ENCODE measurements around the gene SIK3. TPM values are rescaled to one million over a fixed set of nuclear protein-coding genes. Genes with fewer than 3 reads are reported as not detected.

The SIK3 gene
- polyA plus RNA-seq, 1 experiment = 9.0 TPM

- Histone ChIP-seq H3K9me3 (ENCODE audit: control insufficient read depth, insufficient read depth, low read length) (no peaks in the 10 kb centered on the region), H3K27me3 (ENCODE audit: control insufficient read depth, insufficient read depth, low read length) (no peaks in the 10 kb centered on the region), H3K27ac (ENCODE audit: low read depth, low read length) (no peak overlapping the region), H3K4me3 (ENCODE audit: low read depth, low read length) (no peak overlapping the region)
- POLR2A ChIA-PET = no interaction called here
- TF ChIP-seq, protein P1, sequence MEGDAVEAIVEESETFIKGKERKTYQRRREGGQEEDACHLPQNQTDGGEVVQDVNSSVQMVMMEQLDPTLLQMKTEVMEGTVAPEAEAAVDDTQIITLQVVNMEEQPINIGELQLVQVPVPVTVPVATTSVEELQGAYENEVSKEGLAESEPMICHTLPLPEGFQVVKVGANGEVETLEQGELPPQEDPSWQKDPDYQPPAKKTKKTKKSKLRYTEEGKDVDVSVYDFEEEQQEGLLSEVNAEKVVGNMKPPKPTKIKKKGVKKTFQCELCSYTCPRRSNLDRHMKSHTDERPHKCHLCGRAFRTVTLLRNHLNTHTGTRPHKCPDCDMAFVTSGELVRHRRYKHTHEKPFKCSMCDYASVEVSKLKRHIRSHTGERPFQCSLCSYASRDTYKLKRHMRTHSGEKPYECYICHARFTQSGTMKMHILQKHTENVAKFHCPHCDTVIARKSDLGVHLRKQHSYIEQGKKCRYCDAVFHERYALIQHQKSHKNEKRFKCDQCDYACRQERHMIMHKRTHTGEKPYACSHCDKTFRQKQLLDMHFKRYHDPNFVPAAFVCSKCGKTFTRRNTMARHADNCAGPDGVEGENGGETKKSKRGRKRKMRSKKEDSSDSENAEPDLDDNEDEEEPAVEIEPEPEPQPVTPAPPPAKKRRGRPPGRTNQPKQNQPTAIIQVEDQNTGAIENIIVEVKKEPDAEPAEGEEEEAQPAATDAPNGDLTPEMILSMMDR (IDR thresholded peaks at IDR 0.05; ENCODE audit: low read depth, low read length) = no peak
- DNase-seq (ENCODE audit: low read depth, low spot score) = no peak
- CTCF ChIA-PET = no interaction called here
Measured at GRCh38 chr11:116976941-116977570, 121.2 kb downstream of the SIK3 start.

GRCh38 chr11:116975661-116976060, 122.6 kb downstream of the SIK3 start:
- no peak for DNase-seq (ENCODE audit: low read depth, low spot score)
- POLR2A ChIA-PET = no interaction called here

DNA sequence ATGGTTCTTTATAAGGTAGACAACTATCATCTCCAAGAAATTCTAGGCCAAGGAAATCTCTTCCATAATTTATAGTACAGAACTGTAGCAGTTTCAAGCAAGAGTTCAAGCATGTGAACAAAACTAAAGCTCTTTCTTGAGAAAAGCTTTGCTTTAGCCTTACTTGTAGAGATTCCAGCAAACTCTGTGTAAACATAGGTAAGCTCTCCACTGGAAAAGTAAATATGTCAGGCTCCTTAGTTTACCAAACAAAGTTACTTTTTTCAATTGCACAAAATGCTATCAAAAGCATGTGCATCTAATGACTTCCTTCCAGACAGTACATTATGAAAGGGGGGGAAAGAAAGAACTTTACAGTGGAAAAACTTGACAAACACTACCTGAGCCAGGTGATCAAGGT, 125.0 kb downstream of the SIK3 start:
- CTCF ChIA-PET = no interaction called here
- no peak overlapping the region for H3K27ac ChIP-seq (ENCODE audit: low read depth, low read length)

More at GRCh38 chr11:116975661-116976060, 122.6 kb downstream of the SIK3 start:
- CTCF ChIA-PET = no interaction called here
- TF ChIP-seq, protein P1 (IDR thresholded peaks at IDR 0.05; ENCODE audit: low read depth, low read length) = no peak
- Histone ChIP-seq H3K27me3 (ENCODE audit: control insufficient read depth, insufficient read depth, low read length) (no peaks in the 10 kb centered on the region), H3K9me3 (ENCODE audit: control insufficient read depth, insufficient read depth, low read length) (no peaks in the 10 kb centered on the region), H3K27ac (ENCODE audit: low read depth, low read length) (no peak overlapping the region), H3K4me3 (ENCODE audit: low read depth, low read length) (no peak overlapping the region)

DNA sequence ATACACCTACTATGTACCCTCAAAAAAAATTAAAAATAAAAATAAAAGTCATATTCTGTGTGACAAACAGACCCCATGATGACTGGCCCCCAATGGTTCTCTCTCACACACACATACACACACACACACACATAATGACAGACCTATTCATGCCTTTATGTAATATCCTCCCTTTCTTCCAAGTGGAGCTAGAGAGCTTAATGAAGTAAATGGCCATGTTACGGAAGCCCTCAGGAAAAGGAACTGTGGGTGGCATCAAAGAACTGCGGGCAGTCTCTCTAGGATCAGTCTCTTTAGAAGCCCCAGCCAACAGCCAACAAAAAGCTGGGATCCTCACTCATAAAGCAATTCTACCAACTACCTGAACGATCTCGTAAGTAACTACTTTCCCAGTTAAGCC, 125.5 kb downstream of the SIK3 start:
- DNase-seq (ENCODE audit: low read depth, low spot score) = no peak
- H3K4me3 ChIP-seq (ENCODE audit: low read depth, low read length) = no peak overlapping the region
- H3K27ac ChIP-seq (ENCODE audit: low read depth, low read length) = no peak overlapping the region
- ChIA-PET CTCF (interaction anchor here (0.6 kb wide), 1 partner anchor 10 kb away, joined by 3 read pairs; no protein-coding TSS in a partner anchor), POLR2A (no interaction called here)
- H3K27me3 ChIP-seq (ENCODE audit: control insufficient read depth, insufficient read depth, low read length) = no peaks in the 10 kb centered on the region
- TF ChIP-seq, protein P1 (IDR thresholded peaks at IDR 0.05; ENCODE audit: low read depth, low read length) = no peak
- H3K9me3 ChIP-seq (ENCODE audit: control insufficient read depth, insufficient read depth, low read length) = no peaks in the 10 kb centered on the region

More for the DNA sequence above, 125.0 kb downstream of the SIK3 start:
- TF ChIP-seq, protein P1 (IDR thresholded peaks at IDR 0.05; ENCODE audit: low read depth, low read length) = no peak
- no peak overlapping the region for H3K4me3 ChIP-seq (ENCODE audit: low read depth, low read length)
- POLR2A ChIA-PET = no interaction called here
- no peak for DNase-seq (ENCODE audit: low read depth, low spot score)
- H3K27me3 ChIP-seq (ENCODE audit: control insufficient read depth, insufficient read depth, low read length) = no peaks in the 10 kb centered on the region
- no peaks in the 10 kb centered on the region for H3K9me3 ChIP-seq (ENCODE audit: control insufficient read depth, insufficient read depth, low read length)

DNA sequence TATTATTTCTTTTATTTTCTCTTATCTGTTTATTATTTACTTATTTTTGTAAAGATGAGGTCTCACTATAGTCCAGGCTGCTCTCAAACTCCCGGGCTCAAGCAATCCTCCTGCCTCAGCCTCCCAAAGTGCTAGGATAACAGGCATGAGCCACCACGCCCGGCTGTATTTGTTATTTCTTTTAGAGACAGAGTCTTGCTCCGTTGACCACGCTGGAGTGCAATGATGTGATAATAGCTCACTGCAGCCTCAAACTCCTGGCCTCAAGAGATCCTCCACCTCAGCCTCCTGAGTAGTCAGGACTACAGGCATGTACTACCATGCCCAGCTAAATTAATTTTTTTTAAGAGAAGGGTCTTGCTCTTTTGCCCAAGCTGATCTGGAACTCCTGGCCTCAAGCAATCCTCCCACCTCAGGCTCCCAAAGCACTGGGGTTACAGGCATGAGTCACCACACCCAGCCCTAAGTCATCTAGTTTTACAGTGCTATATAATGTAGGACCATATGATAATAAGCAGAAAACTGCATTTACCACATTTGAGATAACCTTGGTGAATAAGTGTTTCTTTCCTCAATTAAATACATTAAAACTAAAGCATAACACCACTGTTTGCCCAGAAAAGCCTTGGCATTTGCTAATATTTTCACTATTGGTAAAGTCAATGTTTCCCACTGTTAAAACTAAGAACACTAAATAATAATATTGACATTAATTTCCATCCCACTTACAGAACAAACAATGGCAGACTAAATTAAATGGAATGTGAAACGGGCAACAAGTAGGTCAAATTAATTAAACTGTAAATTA, 127.5 kb downstream of the SIK3 start:
- no peaks in the 10 kb centered on the region for H3K9me3 ChIP-seq (ENCODE audit: control insufficient read depth, insufficient read depth, low read length)
- TF ChIP-seq, protein P1 (IDR thresholded peaks at IDR 0.05; ENCODE audit: low read depth, low read length) = no peak
- ChIA-PET POLR2A (no interaction called here), CTCF (no interaction called here)
- H3K27me3 ChIP-seq (ENCODE audit: control insufficient read depth, insufficient read depth, low read length) = no peaks in the 10 kb centered on the region
- H3K27ac ChIP-seq (ENCODE audit: low read depth, low read length) = no peak overlapping the region
- no peak for DNase-seq (ENCODE audit: low read depth, low spot score)
- H3K4me3 ChIP-seq (ENCODE audit: low read depth, low read length) = no peak overlapping the region
